Activated CD8-positive, alpha-beta memory T cell treated with anti-CD3 and anti-CD28 coated beads, Interleukin-2, amount 50 U/mL, for 24 hours (primary cell): Measurements from ENCODE around the gene EHMT2.
"Not testable (repeated sequence)": the region's sequence is repeated elsewhere in the genome, so short reads cannot be mapped to it uniquely, and the experiment has no call there.

Source experiments
- DNase-seq: peaks from one replicate; pipeline ENCODE4 v3.0.0-alpha.2; 2020; ENCODE audit errors: extremely low read depth

The EHMT2 gene

DNA sequence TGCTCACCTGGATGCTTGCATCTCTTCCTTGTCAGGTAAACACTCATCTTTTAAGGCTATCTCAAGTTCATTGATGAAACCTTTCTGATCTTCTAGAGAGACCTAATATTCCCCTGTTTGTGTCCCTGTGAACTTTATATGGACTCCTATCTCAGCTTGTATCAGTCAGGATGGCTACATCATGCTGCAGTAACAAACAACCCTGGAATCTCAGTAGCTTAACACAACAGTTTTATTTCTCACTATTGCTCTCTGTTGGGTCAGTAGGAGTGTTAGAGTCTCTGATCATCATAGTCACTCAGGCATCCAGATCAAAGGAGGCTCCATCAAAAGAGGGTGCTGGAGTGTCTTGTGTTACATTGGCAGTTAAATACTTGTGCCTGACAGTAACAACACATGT lies 17.9 kb upstream of the EHMT2 start:
- DNase-seq: no peak

DNA sequence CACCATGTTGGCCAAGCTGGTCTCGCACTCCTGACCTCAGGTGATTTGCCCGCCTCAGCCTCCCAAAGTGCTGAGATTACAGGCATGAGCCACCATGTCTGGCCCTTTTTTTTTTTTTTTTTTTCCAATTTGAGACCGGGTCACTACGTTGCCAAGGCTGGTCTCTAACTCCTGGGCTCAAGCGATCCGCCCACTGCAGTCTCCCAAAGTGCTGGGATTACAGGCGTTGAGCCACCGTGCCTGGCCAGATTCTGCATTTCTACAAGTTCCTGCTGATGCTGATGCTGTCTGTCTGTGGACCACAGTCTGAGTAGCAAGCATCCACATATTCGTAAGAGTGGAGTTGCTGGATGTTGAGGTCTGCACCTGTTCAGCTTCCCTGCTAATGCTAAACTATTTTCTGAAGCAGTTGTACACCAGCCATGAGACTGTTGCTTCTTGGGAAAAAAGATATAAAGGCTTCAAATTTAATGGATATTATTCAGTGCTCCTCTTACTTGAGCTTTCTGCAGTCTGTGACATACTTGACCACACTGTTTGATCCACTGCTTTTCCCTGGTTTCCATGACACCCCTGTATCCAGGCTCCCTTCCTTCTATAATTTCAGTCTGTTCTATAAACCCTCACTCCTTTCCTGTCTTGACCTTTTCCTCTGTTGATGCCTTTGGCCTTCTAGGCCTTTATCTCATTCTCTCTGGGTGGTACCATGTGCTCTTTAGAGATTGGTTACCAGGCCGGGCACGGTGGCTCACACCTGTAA lies 14.5 kb upstream of the EHMT2 start:
- no peak for DNase-seq

DNA sequence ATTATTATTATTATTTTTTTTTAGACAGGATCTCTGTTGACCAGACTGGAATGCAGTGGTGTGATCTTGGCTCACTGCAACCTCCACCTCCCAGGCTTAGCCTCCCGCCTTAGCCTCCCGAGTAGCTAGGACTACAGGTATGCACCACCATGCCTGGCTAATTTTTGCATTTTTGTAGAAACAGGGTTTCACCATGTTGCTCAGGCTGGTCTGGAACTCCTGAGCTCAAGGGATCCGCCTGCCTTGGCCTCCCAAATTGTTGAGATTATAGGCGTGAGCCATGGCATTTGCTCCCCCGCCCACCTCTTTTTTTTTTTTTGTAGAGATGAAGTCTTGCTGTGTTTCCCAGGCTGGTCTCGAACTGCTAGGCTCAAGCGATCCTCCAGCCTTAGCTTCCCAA lies 11.8 kb upstream of the EHMT2 start:
- DNase-seq: not testable (repeated sequence)

DNA sequence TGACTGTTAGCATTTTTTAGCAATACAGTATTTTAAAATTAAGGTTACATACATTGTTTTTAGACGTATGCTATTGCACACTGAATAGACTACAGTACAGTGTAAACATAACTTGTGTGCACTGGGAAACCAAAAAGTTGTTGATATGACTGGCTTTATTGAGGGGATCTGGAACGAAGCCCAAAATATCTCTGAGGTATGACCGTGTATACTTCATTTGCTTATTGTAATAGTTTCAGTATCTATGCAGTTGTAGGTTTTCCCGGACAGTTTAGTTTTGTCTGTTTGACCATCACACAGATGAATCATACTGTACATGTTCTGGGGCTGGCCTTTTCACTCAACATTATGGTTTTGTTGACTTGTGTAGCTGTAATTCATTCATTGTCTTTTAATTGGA lies 11.3 kb upstream of the EHMT2 start:
- no peak for DNase-seq

DNA sequence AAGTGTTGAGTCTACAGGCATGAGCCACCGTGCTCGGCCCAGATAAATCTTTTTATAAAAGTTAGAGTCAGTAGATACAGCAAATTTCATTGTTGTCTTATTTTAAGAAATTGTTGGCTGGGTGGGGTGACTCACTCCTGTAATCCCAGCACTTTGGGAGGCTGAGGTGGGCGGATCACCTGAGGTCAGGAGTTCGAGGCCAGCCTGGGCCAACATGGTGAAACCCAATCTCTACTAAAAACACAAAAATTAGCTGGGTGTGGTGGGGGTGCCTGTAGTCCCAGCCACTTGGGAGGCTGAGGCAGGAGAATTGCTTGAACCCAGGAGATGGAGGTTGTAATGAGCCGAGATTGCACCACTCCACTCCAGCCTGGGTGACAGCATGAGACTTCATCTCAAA lies 10.8 kb upstream of the EHMT2 start:
- not testable (repeated sequence) for DNase-seq

DNA sequence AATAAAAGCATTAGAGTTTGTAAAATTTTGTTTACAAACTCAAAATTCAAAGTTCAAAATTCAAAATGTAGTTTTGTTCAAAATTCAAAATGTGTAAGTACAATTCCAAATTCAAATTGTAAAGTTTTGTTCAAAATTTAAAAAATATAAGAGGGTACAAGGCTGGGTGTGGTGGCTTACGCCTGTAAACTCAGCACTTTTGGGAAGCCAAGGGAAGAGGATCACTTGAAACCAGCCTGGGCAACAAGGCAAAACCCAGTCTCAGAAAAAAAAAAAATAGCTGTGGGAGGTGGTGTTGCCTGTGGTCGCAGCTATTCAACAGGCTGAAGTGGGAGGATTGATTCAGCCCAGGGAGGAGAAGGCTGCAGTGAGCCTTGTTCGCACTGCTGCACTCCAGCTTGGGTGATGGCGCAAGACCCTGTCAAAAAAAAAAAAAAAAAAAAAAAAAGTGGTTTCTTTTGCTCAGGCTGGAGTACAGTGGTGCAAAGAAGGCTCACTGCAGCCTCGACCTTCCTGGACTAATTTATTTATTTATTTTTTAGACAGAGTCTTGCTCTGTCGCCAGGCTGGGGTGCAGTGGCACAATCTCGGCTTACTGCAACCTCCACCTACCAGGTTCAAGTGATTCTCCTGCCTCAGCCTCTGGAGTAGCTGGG lies 9.8 kb upstream of the EHMT2 start:
- DNase-seq: no peak

DNA sequence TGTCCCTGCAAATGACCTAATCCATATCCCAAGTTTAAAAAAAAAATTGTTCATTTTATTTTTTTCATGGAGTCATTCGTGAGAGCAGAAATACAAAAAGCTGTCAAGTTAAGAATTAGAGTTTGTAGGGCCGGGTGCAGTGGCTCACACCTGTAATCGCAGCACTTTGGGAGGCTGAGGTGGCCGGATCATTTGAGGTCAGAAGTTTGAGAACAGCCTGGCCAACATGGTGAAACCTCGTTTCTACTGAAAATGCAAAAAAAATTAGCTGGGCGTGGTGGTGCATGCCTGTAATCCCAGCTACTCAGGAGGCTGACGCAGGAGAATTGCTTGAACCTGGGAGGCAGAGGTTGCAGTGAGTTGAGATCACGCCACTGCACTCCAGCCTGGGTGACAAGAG lies 9.2 kb upstream of the EHMT2 start:
- DNase-seq: not testable (repeated sequence)

DNA sequence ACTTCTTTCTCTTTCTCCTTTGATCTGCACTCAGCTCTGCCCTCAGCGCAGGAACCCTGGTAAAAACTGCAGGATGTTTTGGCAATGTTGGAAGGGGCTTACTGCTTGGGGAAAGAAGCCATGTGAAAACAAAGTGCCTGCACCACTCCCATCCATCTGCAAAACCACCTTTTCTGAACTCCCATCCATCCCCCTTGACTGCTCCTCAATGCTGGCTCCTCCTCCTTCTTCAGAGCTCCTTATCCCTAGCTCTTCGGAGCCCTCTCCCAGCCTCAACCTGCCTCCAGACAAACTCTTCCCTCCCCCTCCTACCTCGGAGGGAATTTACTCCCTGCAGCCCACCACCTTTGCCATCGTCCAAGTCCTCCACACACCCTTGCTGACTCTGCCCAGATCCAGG lies 8.6 kb upstream of the EHMT2 start:
- no peak for DNase-seq

DNA sequence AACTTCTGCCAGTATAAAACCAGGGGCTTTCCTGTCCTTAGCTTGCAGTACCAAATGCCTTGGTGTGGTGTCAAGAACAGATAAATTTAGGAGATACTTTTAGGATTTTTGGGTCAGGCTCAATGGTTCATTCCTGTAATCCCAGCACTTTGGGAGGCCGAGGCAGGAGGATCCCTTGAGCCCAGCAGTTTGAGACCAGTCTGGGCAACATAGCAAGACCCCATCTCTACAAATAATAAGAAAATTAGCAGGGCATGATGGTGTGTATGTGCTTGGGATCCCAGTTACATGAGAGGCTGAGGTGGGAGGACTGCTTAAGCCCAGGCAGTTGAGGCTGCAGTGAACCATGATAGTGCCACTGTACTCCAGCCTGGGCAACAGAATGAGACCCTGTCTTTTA lies 7.5 kb upstream of the EHMT2 start:
- DNase-seq: no peak

DNA sequence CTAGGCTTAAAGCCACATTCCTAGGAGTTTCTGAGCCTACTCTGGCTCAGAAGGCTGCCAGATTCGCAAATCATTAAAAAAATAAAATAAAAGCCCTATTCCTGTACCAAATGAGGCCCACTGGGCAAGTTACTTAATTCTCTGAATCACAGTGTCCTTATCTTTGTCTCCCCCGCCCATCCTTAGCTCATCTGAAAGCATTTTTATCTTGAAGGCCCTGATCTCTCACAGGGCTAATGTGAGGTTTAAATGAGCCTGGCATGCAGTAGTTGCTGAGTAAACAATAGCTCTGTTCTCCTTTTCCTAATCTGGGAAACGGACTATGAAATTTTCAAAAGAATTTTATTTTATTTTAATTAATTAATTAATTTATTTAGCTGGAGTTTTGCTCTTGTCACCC lies 6.5 kb upstream of the EHMT2 start:
- no peak for DNase-seq

DNA sequence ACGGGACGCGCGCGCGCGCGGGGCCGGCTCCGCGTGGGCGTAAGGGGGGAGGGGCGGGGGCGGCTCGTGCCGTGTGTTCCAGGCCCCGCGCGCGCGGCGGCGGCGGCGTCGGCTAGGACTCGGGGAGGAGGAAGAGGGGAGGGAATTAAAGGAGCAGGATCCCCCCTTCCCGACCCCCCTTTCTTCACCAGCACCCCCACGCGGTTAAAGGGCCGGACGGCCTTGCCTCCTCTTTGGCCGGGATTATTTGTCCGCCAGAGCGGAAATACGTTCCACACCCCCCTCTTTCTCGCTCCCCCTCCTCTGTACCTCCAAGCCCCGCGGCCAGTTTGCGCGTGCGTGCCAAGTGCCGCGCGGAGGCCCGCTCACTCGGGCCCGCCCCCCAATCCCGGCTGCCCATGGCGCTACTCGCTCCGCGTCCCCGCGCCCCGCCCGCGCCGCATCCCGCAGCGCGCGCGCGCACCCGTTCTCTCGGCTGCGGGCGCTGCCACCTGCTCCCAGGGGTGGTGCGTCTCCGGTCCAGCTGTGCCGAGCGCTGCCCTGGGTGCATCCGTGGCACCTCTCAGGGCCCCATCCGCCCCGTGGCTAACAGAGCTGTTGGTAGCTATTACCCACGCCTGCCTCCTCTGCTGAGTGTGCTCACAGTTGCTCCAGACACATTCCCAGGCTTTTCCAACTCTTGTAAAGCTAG lies 4.6 kb upstream of the EHMT2 start, which contains the start of gene ZBTB12:
Gene ZBTB12 (minus strand): TSS at position 134 of the 691 bp plus-strand sequence. CDS start 781 bp downstream, outside the sequence.
- peak; percentile 61 for DNase-seq

DNA sequence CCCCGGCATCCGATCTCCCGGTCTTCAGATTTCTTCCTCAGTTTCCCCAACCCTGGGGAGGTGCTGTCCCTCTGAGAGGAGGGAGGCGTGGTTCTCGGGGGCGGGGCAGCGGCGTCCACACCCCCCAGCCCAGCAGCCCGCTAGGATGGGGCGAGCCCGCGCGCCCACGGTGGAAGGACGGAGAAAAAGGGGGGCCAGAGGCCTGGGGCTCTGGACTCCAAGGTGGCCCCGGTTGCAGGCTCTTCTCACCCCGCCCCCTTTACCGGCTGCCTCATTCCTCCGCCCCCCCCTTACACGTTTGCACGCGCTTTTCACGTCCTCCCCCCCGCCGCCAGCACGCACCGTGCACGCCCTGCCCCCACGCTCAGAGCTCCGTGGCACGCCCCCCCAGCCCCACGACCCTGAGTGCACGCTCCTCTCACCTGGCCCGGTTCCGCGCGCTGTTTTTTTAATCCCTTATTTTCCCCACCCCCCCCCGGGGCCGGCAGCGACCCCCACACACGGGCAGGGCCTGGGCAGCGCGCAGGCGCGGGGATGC lies 4.0 kb upstream of the EHMT2 start:
- no peak for DNase-seq

DNA sequence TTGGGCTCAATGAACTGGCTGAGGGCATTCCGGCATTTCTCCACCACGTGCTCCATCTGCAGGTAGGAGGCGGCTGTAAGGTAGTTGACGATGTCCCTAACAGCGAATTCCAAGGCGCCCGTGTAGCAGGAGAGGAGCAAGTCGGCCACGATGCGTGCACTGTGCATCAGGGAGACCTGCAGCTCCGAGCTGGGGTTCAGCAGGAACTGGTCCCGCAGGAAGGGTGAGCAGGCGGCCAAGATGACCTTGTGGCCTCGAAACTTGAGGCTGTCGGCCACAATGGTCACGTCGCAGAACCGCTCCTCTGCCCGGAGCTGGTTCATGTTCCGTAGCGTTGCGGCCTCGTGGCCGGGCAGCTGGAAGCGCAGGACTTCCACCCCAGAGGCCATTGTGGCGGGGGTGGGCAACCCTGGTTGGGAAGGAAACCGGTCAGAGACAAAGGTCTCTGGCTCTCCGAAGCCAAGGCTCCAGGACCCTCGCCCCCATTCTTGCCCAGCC lies 3.5 kb upstream of the EHMT2 start:
- no peak for DNase-seq

DNA sequence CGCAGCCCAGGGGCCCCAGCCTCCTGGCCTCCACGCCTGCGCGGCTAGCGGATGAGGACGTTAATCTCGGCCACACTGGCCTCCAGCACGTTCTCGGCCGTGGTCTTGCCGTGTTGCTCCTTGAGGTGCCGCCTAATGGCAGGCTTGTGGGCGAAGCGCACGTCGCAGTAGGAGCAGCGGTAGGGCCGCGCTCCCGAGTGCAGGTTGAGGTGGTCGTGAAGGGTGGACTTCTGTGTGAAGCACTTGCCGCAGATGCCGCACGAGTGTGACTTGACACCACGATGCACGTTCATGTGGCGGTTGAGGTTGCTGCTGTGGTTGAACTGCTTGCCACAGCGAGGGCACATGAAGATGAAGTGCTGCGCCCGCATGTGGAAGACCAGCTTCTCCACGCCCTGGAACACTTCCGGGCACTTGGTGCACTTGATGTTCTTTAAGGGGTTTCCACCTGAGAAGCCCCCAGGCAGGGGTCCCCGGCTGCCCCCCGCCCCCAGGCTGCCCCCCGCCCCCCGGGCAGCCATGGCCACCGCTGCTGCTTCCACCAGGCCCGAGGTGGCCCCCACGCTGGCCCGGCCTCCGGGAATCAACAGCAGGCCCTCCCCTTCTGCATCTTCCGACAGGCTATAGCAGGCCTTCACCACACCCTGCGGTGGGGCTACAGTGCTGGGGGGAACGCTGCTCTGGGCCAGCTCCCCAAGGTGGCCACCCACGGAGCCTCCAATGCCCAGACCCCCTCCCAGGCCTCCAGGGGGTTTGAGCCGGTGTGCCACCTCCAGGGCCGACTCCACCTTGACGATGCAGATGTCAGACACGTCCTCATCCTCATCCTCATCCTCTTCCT lies 2.6 kb upstream of the EHMT2 start:
- DNase-seq: no peak

DNA sequence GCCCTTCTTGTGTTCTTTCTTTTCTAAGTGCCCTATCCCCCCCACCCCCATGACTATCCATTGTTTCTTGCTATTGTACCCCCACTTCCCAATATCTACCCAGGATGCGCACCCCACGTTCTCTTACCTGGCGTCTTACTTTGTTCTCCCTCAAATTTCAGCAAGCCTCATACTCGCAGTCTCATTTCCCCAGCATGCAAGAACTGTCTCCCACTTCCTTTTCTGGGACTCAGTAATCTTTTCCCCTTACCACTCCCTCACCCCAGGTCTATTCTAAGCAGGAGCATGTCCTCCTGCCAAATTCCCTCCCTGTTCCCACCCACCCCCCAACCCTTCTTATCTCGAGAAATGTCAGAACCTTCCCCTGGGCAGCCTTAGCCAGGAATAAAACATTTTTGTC lies 1.7 kb upstream of the EHMT2 start:
- no peak for DNase-seq

DNA sequence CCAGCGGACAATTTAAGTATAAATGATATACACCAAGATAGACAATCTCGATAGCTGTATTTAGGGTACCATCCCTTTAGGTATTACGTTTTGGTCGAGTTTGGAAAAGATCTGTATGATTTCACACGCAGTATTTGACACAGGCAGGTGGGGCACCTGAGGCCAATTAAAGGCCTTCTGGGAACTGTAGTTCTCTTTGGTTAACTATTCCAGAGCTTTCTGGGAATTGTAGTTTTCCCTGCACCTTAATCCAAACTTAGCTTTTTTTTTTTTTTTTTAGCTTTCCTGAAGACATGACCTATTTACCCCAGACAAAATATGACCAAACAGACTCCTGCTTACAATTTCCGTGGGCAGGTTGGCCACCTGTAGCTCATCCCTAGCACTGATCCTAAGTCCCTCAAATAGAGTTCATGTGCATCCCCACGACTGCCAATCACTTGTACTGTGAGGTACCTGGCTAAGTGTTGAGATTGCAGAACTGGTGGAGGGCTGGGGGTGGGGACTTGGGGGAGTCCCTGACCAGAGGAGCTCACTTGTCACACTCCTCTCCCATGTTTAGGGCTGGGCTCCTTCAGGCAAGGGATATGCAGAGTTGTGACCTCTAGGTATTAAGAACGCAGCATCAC lies 999 bp upstream of the EHMT2 start:
- no peak for DNase-seq

DNA sequence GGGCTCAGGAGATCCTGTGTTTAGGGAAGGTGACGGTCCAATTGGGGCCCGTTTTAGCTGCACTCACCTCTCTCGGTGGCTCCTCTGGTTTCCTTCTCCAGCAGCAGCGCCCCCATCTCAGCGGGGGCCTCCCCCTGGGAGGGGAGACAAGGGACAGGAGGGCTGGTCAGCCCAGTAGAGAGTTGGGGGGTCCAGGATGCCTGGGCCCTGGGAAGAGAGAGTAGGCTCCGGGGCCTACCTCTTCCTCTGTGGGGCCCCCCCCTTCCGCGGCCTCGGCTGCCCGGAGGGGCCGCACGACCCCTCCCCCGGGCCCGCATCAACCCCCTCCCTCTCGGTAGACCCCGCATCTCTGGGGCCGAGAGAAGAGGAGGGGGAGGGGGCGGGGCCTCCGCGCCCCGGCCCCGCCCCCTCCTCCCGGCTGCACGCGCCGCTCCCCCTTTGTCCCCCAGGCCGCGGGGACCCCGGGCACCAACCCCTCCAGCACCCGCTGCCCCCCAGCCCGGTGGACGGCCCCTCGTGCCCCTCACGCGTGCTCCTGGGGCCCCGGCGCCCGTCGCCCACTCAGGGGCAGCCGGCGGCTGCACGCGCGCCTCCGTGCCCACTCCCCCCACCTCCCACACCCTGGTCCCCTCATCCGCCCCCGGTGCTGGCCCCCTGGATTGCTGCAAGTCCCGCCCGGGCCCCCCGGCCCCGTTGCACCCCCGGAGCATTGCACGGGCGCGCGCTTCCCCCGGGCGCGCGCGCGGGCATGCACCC lies 464 bp downstream of the EHMT2 start:
- no peak for DNase-seq

DNA sequence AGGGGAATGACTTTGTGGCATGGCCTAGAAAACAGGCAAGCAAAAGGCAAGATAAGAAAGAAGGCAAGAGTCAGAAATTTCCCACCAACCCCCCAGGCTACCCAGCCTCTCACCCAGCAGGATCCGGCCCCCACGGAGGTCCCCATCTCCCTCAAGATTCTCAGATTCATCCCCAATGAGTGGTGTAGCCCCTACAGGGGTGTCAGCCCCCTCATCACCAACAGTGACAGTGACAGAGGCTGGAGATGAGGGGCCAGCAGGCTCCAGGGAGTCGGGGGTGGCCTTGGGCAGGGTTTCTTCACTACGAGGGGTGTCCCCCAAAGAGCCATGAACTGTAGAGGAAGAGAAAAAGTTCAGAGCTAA lies 1.0 kb downstream of the EHMT2 start:
- DNase-seq: no peak

DNA sequence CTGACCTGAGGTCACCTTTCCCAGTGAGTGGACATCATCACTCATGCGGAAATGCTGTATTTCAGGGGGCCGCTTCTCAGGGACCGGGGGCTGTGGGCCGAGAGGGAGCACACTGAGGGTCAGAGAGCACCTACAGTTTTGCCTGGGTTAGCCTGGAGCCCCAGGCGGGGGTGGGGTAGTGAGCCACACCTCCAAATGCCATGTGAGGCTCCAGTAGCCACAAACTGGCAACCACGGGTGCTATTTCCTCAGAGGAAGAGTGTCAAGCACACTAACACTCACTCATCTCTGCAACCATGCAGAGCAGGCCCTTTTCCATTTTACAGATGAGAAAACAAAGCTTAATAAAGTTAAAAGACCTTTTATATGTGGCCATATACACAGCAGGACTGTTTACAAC lies 4.7 kb downstream of the EHMT2 start:
- DNase-seq: no peak

DNA sequence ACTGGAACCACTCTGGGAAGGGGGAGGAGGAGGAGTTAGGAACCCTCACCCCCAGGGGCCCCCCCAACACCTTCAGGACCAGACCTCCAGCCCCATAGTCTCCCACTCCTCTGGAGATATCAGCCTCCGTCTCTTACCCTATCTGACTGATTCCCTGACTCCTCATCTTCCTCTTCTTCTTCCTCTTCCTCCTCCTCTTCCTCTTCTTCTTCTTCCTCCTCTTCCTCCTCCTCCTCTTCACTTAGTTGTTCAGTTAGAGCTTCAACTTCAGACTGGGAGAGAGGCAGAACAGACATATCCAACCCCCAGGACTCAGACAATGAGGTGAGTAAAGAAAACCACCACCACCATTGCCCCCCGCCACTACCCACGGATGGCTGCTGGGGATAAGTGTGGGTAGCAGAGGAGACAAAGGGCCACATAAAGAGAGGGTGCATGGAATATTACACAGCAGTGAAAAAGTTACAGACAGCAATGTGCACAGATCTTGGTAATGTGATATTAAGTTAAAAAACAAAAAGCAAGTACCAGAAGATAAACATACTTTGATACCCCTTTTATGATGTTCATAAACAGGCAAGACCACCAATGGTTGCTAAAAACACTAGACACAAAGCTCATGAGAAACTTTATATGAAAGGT lies 8.0 kb downstream of the EHMT2 start:
- no peak for DNase-seq
